NCI-H82 treated with DMSO at 0.1 percent for 48 hours (cell line): ENCODE results near the gene KCNQ5.
"Not testable (repeated sequence)": the region's sequence is repeated elsewhere in the genome, so short reads cannot be mapped to it uniquely, and the experiment has no call there.

Experiments used
- DNase-seq: peaks from one replicate; lab custom pipeline; 2025; ENCODE audit not compliant: unreplicated experiment; lab: John Stamatoyannopoulos, UW

Gene KCNQ5

DNA sequence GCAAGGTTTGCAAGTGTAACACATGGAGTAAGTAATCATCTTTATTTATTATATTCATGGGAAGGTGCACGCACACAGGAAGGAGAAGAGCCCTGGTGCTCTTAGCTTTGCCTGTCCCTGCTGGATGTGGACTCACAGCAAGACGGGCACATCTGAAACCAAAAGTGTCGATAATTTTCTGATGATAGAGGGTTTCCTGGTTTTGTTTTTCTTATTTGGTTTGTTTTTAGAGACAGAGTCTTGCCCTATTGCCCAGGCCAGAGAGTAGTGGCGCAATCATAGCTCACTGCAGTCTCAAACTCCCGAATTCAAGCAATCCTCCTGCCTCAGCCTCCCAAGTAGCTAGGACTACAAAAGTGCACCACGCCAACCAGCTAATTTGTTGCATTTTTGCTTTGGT lies 611.2 kb downstream of the KCNQ5 start:
- no peak for DNase-seq

- DNase-seq = not testable (repeated sequence)
Measured at GRCh38 chr6:73233971-73234370, 612.1 kb downstream of the KCNQ5 start.

- no peak for DNase-seq
Measured at GRCh38 chr6:73234733-73235132, 612.9 kb downstream of the KCNQ5 start.

- no peak for DNase-seq
Measured at GRCh38 chr6:73236144-73236750, 614.4 kb downstream of the KCNQ5 start.

DNA sequence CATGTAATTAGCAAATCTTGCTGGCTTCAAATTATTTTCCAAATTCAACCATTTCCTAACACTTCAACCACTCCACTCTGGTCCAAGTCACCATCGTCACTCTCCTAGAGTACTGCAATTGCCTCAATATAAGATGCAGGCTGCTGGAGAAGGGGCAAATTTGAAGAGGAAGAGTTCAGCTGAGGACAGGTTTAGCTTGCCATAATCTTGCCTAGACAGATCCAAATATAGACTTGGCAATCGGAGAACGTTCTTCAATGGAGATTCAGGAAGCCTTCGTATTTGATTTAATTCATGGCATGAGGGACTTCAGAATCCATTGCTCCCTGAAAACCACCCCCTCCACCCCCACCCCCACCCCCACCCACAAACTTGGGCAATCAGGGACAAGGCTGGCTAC lies 618.9 kb downstream of the KCNQ5 start:
- DNase-seq = no peak

DNA sequence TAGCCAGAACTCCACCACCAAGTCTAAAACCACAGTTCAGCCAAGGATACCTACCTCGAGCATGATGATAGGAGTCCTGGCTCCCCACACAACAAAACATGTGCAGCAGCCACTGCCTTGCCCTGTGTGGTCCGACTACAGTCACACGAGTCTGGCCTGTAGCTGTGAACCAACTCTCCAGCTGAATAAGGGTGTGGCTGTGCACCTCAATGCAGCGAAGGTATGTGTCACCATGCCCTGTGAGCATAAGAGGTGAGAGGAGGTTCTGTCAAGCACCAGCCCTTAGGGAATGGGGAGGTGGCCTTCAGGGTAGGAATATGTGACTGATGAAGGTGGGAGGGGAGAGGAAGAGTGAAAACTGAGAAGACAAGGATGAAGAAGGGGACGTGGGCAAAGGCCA lies 620.1 kb downstream of the KCNQ5 start:
- no peak for DNase-seq
